Sigmoid colon (tissue), 4 donors: ENCODE data around the gene SCN9A.

Source experiments
- POLR2A ChIP-seq, 2 donors: fragments of 450-650 bp; IDR thresholded peaks; one replicate each; pipeline ENCODE4 v1.6.1; 2016; ENCODE audit warnings: antibody characterized with exemption in 2 of 2, mild to moderate bottlenecking in 2 of 2, moderate library complexity in 2 of 2
- POLR2AphosphoS5 ChIP-seq, 4 donors: sonication (generic); formaldehyde crosslinking; IDR thresholded peaks; one replicate each; pipeline ENCODE4 v1.6.1; 2017; ENCODE audit warnings: antibody characterized with exemption in 4 of 4
- TF ChIP-seq, protein P1 (sequence below), 4 experiments: fragments of 450-650 bp in 3 of 4; fragments of 200-600 bp in 1 of 4; IDR thresholded peaks; one replicate each; pipeline ENCODE4 v1.5.1; 2016 to 2019; ENCODE audit warnings: antibody characterized with exemption in 4 of 4, mild to moderate bottlenecking in 3 of 4, moderate library complexity in 2 of 4

- TF ChIP-seq, protein P1, sequence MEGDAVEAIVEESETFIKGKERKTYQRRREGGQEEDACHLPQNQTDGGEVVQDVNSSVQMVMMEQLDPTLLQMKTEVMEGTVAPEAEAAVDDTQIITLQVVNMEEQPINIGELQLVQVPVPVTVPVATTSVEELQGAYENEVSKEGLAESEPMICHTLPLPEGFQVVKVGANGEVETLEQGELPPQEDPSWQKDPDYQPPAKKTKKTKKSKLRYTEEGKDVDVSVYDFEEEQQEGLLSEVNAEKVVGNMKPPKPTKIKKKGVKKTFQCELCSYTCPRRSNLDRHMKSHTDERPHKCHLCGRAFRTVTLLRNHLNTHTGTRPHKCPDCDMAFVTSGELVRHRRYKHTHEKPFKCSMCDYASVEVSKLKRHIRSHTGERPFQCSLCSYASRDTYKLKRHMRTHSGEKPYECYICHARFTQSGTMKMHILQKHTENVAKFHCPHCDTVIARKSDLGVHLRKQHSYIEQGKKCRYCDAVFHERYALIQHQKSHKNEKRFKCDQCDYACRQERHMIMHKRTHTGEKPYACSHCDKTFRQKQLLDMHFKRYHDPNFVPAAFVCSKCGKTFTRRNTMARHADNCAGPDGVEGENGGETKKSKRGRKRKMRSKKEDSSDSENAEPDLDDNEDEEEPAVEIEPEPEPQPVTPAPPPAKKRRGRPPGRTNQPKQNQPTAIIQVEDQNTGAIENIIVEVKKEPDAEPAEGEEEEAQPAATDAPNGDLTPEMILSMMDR (IDR thresholded peaks at IDR 0.05) = no peak
- TF ChIP-seq POLR2A (IDR thresholded peaks at IDR 0.05) (no peak), POLR2AphosphoS5 (IDR thresholded peaks at IDR 0.05) (no peak)
Observed at GRCh38 chr2:166242309-166242708, 133.4 kb downstream of the SCN9A start.
